OCI-LY7 (cell line): ENCODE data around the gene SLC6A15. TPM values are rescaled to one million over a fixed set of nuclear protein-coding genes. Genes with fewer than 3 reads are reported as not detected.

Source experiments
- BruUV-seq: library from RNA; stranded (reverse); fragments of 400-500 nt; replicated peaks from 2 replicates; lab custom pipeline; 2021; lab: Mats Ljungman, UMichigan
- CTCF ChIA-PET: fragments of 300-600 bp; sonication (Branson Sonifier 250); formaldehyde crosslinking; loops from one replicate; lab custom pipeline; 2022; ENCODE audit warnings: antibody characterized with exemption; ENCODE audit not compliant: unreplicated experiment; lab: Charles Lee
- POLR2A ChIA-PET: fragments of 300-600 bp; sonication (Branson Sonifier 250); formaldehyde crosslinking; loops from one replicate; lab custom pipeline; 2022; ENCODE audit warnings: antibody characterized with exemption; lab: Charles Lee
- DNase-seq: peaks from one replicate; pipeline ENCODE4 v3.0.0-alpha.2; 2015; ENCODE audit warnings: low spot score
- H2AFZ ChIP-seq: fragments of 200-600 bp; sonication (generic), shearing (Covaris generic); 2 replicates; pipeline ENCODE4 v1.6.1; 2014; ENCODE audit warnings: mild to moderate bottlenecking, antibody characterized with exemption, low read length, moderate library complexity
- H3K27ac ChIP-seq: fragments of 200-600 bp; sonication (generic); 2 replicates; pipeline ENCODE4 v1.5.1; 2014; ENCODE audit warnings: mixed run types, low read depth, mild to moderate bottlenecking, moderate library complexity, low read length, inconsistent platforms; ENCODE audit not compliant: poor library complexity, severe bottlenecking
- H3K36me3 ChIP-seq: fragments of 200-600 bp; sonication (generic); 2 replicates; pipeline ENCODE4 v1.6.1; 2014; ENCODE audit warnings: mild to moderate bottlenecking, antibody characterized with exemption, low read length, moderate library complexity, mixed read lengths; ENCODE audit not compliant: insufficient read depth
- H3K4me1 ChIP-seq: fragments of 200-600 bp; sonication (generic); 2 replicates; pipeline ENCODE4 v1.5.1; 2014; ENCODE audit warnings: mild to moderate bottlenecking, low read length; ENCODE audit not compliant: insufficient read depth, poor library complexity, severe bottlenecking
- H3K4me2 ChIP-seq: fragments of 200-600 bp; sonication (generic); 2 replicates; pipeline ENCODE4 v1.6.1; 2014; ENCODE audit warnings: mild to moderate bottlenecking, low read length
- H3K4me3 ChIP-seq: fragments of 200-600 bp; sonication (generic); 2 replicates; pipeline ENCODE4 v1.5.1; 2014; ENCODE audit warnings: mild to moderate bottlenecking, low read depth, low read length; ENCODE audit not compliant: poor library complexity, severe bottlenecking
- H3K79me2 ChIP-seq: fragments of 200-600 bp; sonication (generic); 2 replicates; pipeline ENCODE4 v1.6.1; 2016; ENCODE audit warnings: low read depth, mild to moderate bottlenecking, low read length, moderate library complexity, mixed read lengths; ENCODE audit not compliant: insufficient read depth
- H3K9me2 ChIP-seq: fragments of 200-600 bp; sonication (generic); 2 replicates; pipeline ENCODE4 v1.6.1; 2016; ENCODE audit warnings: mild to moderate bottlenecking, low read length, mixed read lengths; ENCODE audit not compliant: insufficient read depth
- H3K9me3 ChIP-seq: fragments of 200-600 bp; sonication (generic); 2 replicates; pipeline ENCODE4 v1.6.1; 2014; ENCODE audit warnings: mild to moderate bottlenecking, mixed run types, low read length, mixed read lengths
- H4K20me1 ChIP-seq: fragments of 200-600 bp; sonication (generic); 2 replicates; pipeline ENCODE4 v1.6.1; 2014; ENCODE audit warnings: mild to moderate bottlenecking, antibody characterized with exemption, low read length, moderate library complexity, mixed read lengths; ENCODE audit not compliant: insufficient read depth
- EZH2phosphoT487 ChIP-seq: fragments of 200-600 bp; sonication (generic); IDR thresholded peaks from 2 replicates; pipeline ENCODE4 v1.6.1; 2018; ENCODE audit warnings: low read depth, borderline replicate concordance, mild to moderate bottlenecking, mixed run types, antibody characterized with exemption, low read length, moderate library complexity, mixed read lengths
- intact Hi-C: fragments of 100-400 bp; cut with micrococcal nuclease; formaldehyde crosslinking; loops from one replicate; pipeline ENCODE4 v1.10.0; 2022; ENCODE audit not compliant: unreplicated experiment
- total RNA-seq, 2 experiments: library from RNA; depleted of rRNA in 1 of 2; stranded (reverse); fragments of >200 nt in 1 of 2; shearing (Covaris generic) in 1 of 2; gene quantifications; 2 replicates each; pipeline ENCODE4 v1.2.3, GENCODE V29; 2014 to 2022
- TF ChIP-seq, protein P1 (sequence below): fragments of 200-600 bp; sonication (generic); conservative IDR thresholded peaks from 2 replicates; pipeline ENCODE4 v1.5.1; 2014; ENCODE audit warnings: mild to moderate bottlenecking, antibody characterized with exemption, low read length, moderate library complexity, mixed read lengths

Gene SLC6A15
- total RNA-seq, 2 experiments from 2014 or later: not detected

- no TSS peak for BruUV-seq
- Histone ChIP-seq H2AFZ (no peak overlapping the region), H3K27ac (no peak overlapping the region), H3K9me2 (no peaks in the 10 kb centered on the region), H3K9me3 (no peaks in the 10 kb centered on the region), H3K79me2 (no peaks in the 10 kb centered on the region; the same call in 1 of the 2 replicates), H3K4me3 (no peak overlapping the region), H3K4me1 (peaks cover 3% of the 10 kb centered on the region), H3K36me3 (no peaks in the 10 kb centered on the region), H3K4me2 (no peak overlapping the region), H4K20me1 (no peaks in the 10 kb centered on the region)
- TF ChIP-seq EZH2phosphoT487: no peak
- TF ChIP-seq, protein P1, sequence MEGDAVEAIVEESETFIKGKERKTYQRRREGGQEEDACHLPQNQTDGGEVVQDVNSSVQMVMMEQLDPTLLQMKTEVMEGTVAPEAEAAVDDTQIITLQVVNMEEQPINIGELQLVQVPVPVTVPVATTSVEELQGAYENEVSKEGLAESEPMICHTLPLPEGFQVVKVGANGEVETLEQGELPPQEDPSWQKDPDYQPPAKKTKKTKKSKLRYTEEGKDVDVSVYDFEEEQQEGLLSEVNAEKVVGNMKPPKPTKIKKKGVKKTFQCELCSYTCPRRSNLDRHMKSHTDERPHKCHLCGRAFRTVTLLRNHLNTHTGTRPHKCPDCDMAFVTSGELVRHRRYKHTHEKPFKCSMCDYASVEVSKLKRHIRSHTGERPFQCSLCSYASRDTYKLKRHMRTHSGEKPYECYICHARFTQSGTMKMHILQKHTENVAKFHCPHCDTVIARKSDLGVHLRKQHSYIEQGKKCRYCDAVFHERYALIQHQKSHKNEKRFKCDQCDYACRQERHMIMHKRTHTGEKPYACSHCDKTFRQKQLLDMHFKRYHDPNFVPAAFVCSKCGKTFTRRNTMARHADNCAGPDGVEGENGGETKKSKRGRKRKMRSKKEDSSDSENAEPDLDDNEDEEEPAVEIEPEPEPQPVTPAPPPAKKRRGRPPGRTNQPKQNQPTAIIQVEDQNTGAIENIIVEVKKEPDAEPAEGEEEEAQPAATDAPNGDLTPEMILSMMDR: no peak
- intact Hi-C loops: no loop called here
- POLR2A ChIA-PET: no interaction called here
- no peak for DNase-seq
- CTCF ChIA-PET: no interaction called here
Observed at GRCh38 chr12:84826925-84827324, 85.7 kb downstream of the SLC6A15 start.

DNA sequence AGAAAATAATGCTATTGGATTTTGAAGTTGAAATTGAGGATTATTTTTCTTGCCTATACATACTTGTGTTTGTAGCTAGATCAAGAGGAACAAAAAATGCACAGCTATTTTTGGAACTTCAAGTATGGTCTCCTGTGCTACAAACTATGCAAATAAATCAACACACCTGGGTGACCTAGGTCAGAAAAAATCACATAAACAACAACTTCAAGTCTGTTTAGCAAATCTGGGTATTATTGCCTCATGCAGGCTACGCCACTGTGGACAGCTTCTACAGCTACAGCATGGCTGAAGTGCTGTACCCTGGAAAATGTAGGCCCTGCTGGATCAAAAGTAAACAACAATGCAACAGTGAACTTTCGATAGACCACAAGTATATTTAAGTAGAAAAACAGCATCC is 87.5 kb downstream of the SLC6A15 start:
- H3K79me2 ChIP-seq: no peaks in the 10 kb centered on the region; the same call in 1 of the 2 replicates
- BruUV-seq: no TSS peak
- H3K9me2 ChIP-seq: no peaks in the 10 kb centered on the region
- no peak overlapping the region for H3K4me3 ChIP-seq
- H3K27ac ChIP-seq: no peak overlapping the region
- no peaks in the 10 kb centered on the region for H4K20me1 ChIP-seq
- no peaks in the 10 kb centered on the region for H3K9me3 ChIP-seq
- ChIA-PET CTCF (no interaction called here), POLR2A (no interaction called here)
- intact Hi-C loops: no loop called here
- DNase-seq: no peak
- no peaks in the 10 kb centered on the region for H3K36me3 ChIP-seq
- TF ChIP-seq EZH2phosphoT487: no peak
- TF ChIP-seq, protein P1: no peak
- H2AFZ ChIP-seq: no peak overlapping the region
- peaks cover 3% of the 10 kb centered on the region for H3K4me1 ChIP-seq
- H3K4me2 ChIP-seq: no peak overlapping the region

- CTCF ChIA-PET: no interaction called here
- no peaks in the 10 kb centered on the region for H3K9me2 ChIP-seq
- no peak for DNase-seq
- no TSS peak for BruUV-seq
- no peak overlapping the region for H3K4me2 ChIP-seq
- no peaks in the 10 kb centered on the region for H3K36me3 ChIP-seq
- H3K9me3 ChIP-seq: no peaks in the 10 kb centered on the region
- no peak overlapping the region for H3K27ac ChIP-seq
- no peak for TF ChIP-seq EZH2phosphoT487
- TF ChIP-seq, protein P1: no peak
- H2AFZ ChIP-seq: no peak overlapping the region
- intact Hi-C loops: no loop called here
- H3K79me2 ChIP-seq: no peaks in the 10 kb centered on the region; the same call in 1 of the 2 replicates
- H4K20me1 ChIP-seq: no peaks in the 10 kb centered on the region
- H3K4me1 ChIP-seq: peaks cover 3% of the 10 kb centered on the region
- POLR2A ChIA-PET: interaction anchor here (0.7 to 1.2 kb wide), 2 partner anchors 8 to 13 kb away, joined by 3 read pairs; no protein-coding TSS in a partner anchor
- no peak overlapping the region for H3K4me3 ChIP-seq
Observed at GRCh38 chr12:84822525-84822924, 90.1 kb downstream of the SLC6A15 start.
